Upper lobe of right lung (tissue), 1 donor: Measurements from ENCODE around the gene TMEM69. TPM values are rescaled to one million over a fixed set of nuclear protein-coding genes. Genes with fewer than 3 reads are reported as not detected.

Experiments
- ATAC-seq: fragments of 200-7000 bp; cut with Tn5 transposase; one replicate; pipeline ENCODE4 v1.9.1; 2020; ENCODE audit warnings: mild to moderate bottlenecking, moderate library complexity
- DNase-seq: peaks from one replicate; pipeline ENCODE4 v3.0.0-alpha.2; 2020
- H3K27ac ChIP-seq: fragments of 200-600 bp; one replicate; pipeline ENCODE4 v1.8.0; 2022
- H3K27me3 ChIP-seq: fragments of 200-600 bp; one replicate; pipeline ENCODE4 v1.8.0; 2022; ENCODE audit warnings: mild to moderate bottlenecking
- H3K36me3 ChIP-seq: fragments of 200-600 bp; one replicate; pipeline ENCODE4 v1.8.0; 2022
- H3K4me1 ChIP-seq: fragments of 200-600 bp; one replicate; pipeline ENCODE4 v1.8.0; 2022
- H3K4me3 ChIP-seq: fragments of 200-600 bp; one replicate; pipeline ENCODE4 v1.8.0; 2022; ENCODE audit warnings: mild to moderate bottlenecking
- H3K9me3 ChIP-seq: fragments of 200-600 bp; one replicate; pipeline ENCODE4 v1.8.0; 2022
- intact Hi-C: fragments of 100-400 bp; cut with DNase I; formaldehyde crosslinking; loops from one replicate; pipeline ENCODE4 v1.11.0; 2022
- total RNA-seq: library from RNA; stranded (reverse); fragmentation: NEBNext Ultra II Directional; extraction: Animal tissue kit (Norgen Biotek cat#: 25700); gene quantifications from one replicate; pipeline ENCODE4 v1.2.1, GENCODE V29; 2021
- TF ChIP-seq, protein P1 (sequence below): fragments of 200-600 bp; IDR thresholded peaks from one replicate; pipeline ENCODE4 v1.8.0; 2022; ENCODE audit warnings: antibody characterized with exemption
- donor health status: DM: no; HTN: yes; CAD: no; lungs with severe emphysema.

The TMEM69 gene
- total RNA-seq, 1 donor from 2014 or later: 15.5 TPM

GRCh38 chr1:45679123-45679522, 8.9 kb upstream of the TMEM69 start:
- H3K4me1 ChIP-seq: peaks cover 87% of the 10 kb centered on the region
- intact Hi-C loops: no loop called here
- H3K9me3 ChIP-seq: no peaks in the 10 kb centered on the region
- no peak overlapping the region for H3K27ac ChIP-seq
- no peaks in the 10 kb centered on the region for H3K36me3 ChIP-seq
- TF ChIP-seq, protein P1, sequence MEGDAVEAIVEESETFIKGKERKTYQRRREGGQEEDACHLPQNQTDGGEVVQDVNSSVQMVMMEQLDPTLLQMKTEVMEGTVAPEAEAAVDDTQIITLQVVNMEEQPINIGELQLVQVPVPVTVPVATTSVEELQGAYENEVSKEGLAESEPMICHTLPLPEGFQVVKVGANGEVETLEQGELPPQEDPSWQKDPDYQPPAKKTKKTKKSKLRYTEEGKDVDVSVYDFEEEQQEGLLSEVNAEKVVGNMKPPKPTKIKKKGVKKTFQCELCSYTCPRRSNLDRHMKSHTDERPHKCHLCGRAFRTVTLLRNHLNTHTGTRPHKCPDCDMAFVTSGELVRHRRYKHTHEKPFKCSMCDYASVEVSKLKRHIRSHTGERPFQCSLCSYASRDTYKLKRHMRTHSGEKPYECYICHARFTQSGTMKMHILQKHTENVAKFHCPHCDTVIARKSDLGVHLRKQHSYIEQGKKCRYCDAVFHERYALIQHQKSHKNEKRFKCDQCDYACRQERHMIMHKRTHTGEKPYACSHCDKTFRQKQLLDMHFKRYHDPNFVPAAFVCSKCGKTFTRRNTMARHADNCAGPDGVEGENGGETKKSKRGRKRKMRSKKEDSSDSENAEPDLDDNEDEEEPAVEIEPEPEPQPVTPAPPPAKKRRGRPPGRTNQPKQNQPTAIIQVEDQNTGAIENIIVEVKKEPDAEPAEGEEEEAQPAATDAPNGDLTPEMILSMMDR: no peak
- no peaks in the 10 kb centered on the region for H3K27me3 ChIP-seq
- no peak for ATAC-seq
- DNase-seq: no peak
- no peak overlapping the region for H3K4me3 ChIP-seq

GRCh38 chr1:45682942-45683341, 5.0 kb upstream of the TMEM69 start:
- Histone ChIP-seq H3K4me1 (peaks cover 72% of the 10 kb centered on the region), H3K27ac (no peak overlapping the region), H3K9me3 (no peaks in the 10 kb centered on the region), H3K36me3 (no peaks in the 10 kb centered on the region), H3K4me3 (no peak overlapping the region), H3K27me3 (no peaks in the 10 kb centered on the region)
- TF ChIP-seq, protein P1: no peak
- DNase-seq: no peak
- intact Hi-C loops: no loop called here
- no peak for ATAC-seq

- ATAC-seq (no peak), DNase-seq (no peak)
- Histone ChIP-seq H3K9me3 (no peaks in the 10 kb centered on the region), H3K4me1 (peaks cover 66% of the 10 kb centered on the region), H3K36me3 (no peaks in the 10 kb centered on the region), H3K27me3 (no peaks in the 10 kb centered on the region), H3K27ac (no peak overlapping the region), H3K4me3 (peak overlapping the region; percentile 74)
- intact Hi-C loops: no loop called here
- TF ChIP-seq, protein P1: no peak
Observed at GRCh38 chr1:45684402-45684801, 3.6 kb upstream of the TMEM69 start.

DNA sequence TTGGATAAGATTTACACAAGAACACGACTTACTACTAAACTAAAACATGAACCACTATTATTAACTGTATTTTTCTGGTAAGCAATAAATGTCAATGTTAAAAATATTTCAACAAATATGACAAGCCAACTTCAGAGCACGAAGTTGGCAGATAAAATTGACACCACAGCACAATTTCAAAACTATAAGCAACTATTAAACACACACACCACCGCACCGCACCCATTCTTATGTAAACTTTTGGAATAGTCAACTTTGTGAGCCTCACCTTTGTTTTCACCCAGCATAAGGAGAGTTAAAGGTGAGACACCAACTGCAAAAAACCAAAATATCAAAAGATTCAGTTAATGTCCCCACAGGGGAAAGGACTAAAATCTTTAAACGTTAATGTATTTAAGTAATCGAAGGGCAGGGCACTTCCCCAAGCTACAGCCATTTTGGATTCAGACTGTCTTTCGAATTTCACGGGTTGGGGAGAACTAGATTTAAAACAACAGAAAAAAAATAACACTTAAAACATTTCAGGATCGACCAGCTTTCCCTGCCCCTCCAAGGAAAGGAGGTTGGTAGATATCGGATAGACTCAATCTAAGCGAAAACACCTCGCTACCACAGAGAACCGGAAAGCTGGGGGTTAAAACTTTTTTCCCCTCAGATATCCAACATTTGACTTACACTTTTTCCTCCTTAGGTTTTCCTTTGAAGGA, 2.5 kb upstream of the TMEM69 start:
- Histone ChIP-seq H3K27me3 (no peaks in the 10 kb centered on the region), H3K36me3 (no peaks in the 10 kb centered on the region), H3K4me3 (peak overlapping the region; percentile 74), H3K9me3 (no peaks in the 10 kb centered on the region), H3K4me1 (peaks cover 58% of the 10 kb centered on the region), H3K27ac (peak overlapping the region; percentile 99)
- intact Hi-C loops: no loop called here
- DNase-seq: no peak
- ATAC-seq: no peak
- TF ChIP-seq, protein P1: no peak

- H3K36me3 ChIP-seq: no peaks in the 10 kb centered on the region
- ATAC-seq (no peak), DNase-seq (peak; percentile 86)
- peaks cover 53% of the 10 kb centered on the region for H3K4me1 ChIP-seq
- intact Hi-C loops: no loop called here
- TF ChIP-seq, protein P1: no peak
- peak overlapping the region; percentile 74 for H3K4me3 ChIP-seq
- no peaks in the 10 kb centered on the region for H3K9me3 ChIP-seq
- peak overlapping the region; percentile 99 for H3K27ac ChIP-seq
- H3K27me3 ChIP-seq: no peaks in the 10 kb centered on the region
Observed at GRCh38 chr1:45686015-45686287, 2.0 kb upstream of the TMEM69 start.
